IMR-90 (cell line): ENCODE data around the gene LETM1.

Experiments used
- BHLHE40 ChIP-seq: fragments of 150-350 bp; IDR thresholded peaks from 2 replicates; pipeline ENCODE4 v1.6.1; 2016; ENCODE audit warnings: mild to moderate bottlenecking, low read depth, low read length
- CEBPB ChIP-seq: IDR thresholded peaks from 2 replicates; pipeline ENCODE4 v1.6.1; 2012; ENCODE audit warnings: low read depth, low read length, improper control_type of control experiment
- CHD1 ChIP-seq: IDR thresholded peaks from 2 replicates; pipeline ENCODE4 v1.6.1; 2012; ENCODE audit warnings: low read depth, low read length, improper control_type of control experiment
- FOS ChIP-seq: fragments of 150-350 bp; IDR thresholded peaks from 2 replicates; pipeline ENCODE4 v1.6.1; 2016; ENCODE audit warnings: low read depth, low read length
- MXI1 ChIP-seq: IDR thresholded peaks from 2 replicates; pipeline ENCODE4 v1.6.1; 2012; ENCODE audit warnings: low read depth, mild to moderate bottlenecking, low read length, moderate library complexity, borderline replicate concordance
- POLR2A ChIP-seq: IDR thresholded peaks from 2 replicates; pipeline ENCODE4 v1.6.1; 2012; ENCODE audit warnings: mild to moderate bottlenecking, low read depth, low read length
- RAD21 ChIP-seq: IDR thresholded peaks from 2 replicates; pipeline ENCODE4 v1.6.1; 2012; ENCODE audit warnings: low read length, improper control_type of control experiment
- RCOR1 ChIP-seq: IDR thresholded peaks from 2 replicates; pipeline ENCODE4 v1.6.1; 2012; ENCODE audit warnings: mild to moderate bottlenecking, low read length, improper control_type of control experiment; ENCODE audit not compliant: insufficient replicate concordance
- RFX5 ChIP-seq: IDR thresholded peaks from 2 replicates; pipeline ENCODE4 v1.8.0; 2012; ENCODE audit warnings: low read depth, mild to moderate bottlenecking, low read length, moderate library complexity
- TF ChIP-seq, protein P1 (sequence below): conservative IDR thresholded peaks from 2 replicates; pipeline ENCODE4 v1.5.1; 2012; ENCODE audit warnings: mild to moderate bottlenecking, low read depth, low read length, improper control_type of control experiment
- TF ChIP-seq, protein P2 (sequence below): fragments of 150-350 bp; IDR thresholded peaks from 2 replicates; pipeline ENCODE4 v1.6.1; 2017; ENCODE audit warnings: mild to moderate bottlenecking, antibody characterized with exemption, low read length, low read depth

DNA sequence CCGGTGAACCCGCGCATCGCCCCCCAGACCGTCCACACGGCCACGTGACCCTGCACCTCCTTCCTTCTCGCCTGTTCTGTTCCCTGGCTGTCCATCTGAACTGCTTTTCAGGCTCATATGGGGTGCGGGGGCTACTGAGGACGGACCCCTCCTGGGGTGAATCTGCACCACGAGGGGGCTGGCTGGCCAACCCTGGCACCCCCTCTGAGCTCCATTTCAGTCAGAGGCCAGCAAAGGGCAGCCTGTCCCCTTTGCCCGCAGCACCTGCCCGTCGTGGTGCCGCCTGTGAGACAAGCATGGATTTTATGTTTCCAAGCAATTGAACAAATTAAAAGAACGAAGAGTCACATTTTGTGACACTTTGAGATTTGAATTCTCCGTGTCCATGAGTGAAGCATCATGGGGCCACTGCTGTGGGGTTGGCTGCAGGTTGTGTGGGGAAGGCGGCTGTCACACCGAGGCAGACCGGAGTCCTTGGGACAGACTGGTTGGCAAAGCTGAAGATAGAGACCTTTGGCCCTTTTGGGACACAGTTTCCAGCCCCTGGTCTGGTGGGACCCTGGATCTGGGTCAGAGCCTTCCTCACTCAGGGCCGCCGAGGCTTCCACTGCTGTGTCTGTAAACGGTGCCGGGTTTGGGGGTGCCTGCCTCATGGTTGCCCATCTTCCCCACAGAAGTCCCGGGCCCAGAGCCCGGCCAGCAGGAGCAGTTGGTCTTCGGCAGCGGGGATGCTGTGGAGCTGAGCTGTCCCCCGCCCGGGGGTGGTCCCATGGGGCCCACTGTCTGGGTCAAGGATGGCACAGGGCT is 57.2 kb downstream of the LETM1 start:
- TF ChIP-seq, protein P1, sequence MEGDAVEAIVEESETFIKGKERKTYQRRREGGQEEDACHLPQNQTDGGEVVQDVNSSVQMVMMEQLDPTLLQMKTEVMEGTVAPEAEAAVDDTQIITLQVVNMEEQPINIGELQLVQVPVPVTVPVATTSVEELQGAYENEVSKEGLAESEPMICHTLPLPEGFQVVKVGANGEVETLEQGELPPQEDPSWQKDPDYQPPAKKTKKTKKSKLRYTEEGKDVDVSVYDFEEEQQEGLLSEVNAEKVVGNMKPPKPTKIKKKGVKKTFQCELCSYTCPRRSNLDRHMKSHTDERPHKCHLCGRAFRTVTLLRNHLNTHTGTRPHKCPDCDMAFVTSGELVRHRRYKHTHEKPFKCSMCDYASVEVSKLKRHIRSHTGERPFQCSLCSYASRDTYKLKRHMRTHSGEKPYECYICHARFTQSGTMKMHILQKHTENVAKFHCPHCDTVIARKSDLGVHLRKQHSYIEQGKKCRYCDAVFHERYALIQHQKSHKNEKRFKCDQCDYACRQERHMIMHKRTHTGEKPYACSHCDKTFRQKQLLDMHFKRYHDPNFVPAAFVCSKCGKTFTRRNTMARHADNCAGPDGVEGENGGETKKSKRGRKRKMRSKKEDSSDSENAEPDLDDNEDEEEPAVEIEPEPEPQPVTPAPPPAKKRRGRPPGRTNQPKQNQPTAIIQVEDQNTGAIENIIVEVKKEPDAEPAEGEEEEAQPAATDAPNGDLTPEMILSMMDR = no peak
- TF ChIP-seq POLR2A (no peak), FOS (no peak), CEBPB (no peak), MXI1 (no peak), RFX5 (no peak), RAD21 (no peak), CHD1 (no peak), RCOR1 (no peak), BHLHE40 (no peak)
- TF ChIP-seq, protein P2, sequence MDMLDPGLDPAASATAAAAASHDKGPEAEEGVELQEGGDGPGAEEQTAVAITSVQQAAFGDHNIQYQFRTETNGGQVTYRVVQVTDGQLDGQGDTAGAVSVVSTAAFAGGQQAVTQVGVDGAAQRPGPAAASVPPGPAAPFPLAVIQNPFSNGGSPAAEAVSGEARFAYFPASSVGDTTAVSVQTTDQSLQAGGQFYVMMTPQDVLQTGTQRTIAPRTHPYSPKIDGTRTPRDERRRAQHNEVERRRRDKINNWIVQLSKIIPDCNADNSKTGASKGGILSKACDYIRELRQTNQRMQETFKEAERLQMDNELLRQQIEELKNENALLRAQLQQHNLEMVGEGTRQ = no peak
